Measurements from ENCODE around the gene SIN3A. TPM values are rescaled to one million over a fixed set of nuclear protein-coding genes. Genes with fewer than 3 reads are reported as not detected.
"Not testable (repeated sequence)": the region's sequence is repeated elsewhere in the genome, so short reads cannot be mapped to it uniquely, and the experiment has no call there.

Gene SIN3A
- total RNA-seq, 4 donors from 2014 or later = 47.1 to 68.8 (median 49.6) TPM

DNA sequence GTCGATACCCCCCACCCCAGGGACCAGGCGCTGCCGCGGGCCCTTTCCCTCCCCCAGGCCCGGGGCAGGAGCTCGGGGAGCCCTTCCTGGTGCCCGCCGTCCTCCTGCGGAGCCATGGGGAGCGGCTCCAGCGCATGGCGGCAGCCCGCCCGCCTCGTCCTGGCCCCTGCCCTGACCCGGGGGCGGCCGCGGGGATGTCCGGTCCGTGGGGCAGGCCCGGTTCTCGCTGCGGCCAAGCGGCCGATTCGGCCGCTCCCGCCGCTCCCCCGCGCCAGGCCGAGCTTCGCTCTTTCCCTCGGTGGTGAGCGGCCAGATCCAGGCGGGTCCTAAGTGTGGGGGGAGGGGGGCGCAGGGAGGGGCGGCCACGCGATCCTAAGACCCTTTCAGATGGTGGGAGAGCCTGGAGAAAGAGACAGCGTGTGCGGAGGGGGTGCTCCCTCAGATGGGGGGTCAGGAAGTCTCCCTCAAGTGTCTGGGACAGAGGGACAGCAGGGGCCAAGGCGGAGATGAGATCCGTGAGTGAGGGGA lies 103.4 kb downstream of the SIN3A start:
- intact Hi-C loops (cut with DNase I; ENCODE audit: low total_unique reads) = loop anchor here (10.0 kb wide), 1 partner anchor 803 kb away; the partner anchor contains the start of gene ARID3B
- H3K4me3 ChIP-seq (ENCODE audit: low read depth, poor library complexity, severe bottlenecking) = peak overlapping the region; percentile 85
- DNase-seq (ENCODE audit: low spot score in 2 of 2) = no peak
- TF ChIP-seq POLR2A (IDR thresholded peaks at IDR 0.05) (no peak), CTCF (IDR thresholded peaks at IDR 0.05) (no peak)
- WGBS, 2 donors = 1 to 2% methylated on average over 13 to 35 of the region's 45 CpGs

- TF ChIP-seq POLR2A (IDR thresholded peaks at IDR 0.05) (no peak), CTCF (IDR thresholded peaks at IDR 0.05) (no peak)
- peak; percentile 57 to 94 for DNase-seq (ENCODE audit: low spot score in 2 of 2)
- intact Hi-C loops (cut with DNase I; ENCODE audit: low total_unique reads) = loop anchor here (10.0 kb wide), 1 partner anchor 803 kb away; the partner anchor contains the start of gene ARID3B
- WGBS, 2 donors = 0 to 1% methylated on average over 49 to 57 of the region's 65 CpGs
- peak overlapping the region; percentile 85 for H3K4me3 ChIP-seq (ENCODE audit: low read depth, poor library complexity, severe bottlenecking)
Observed at GRCh38 chr15:75347222-75348033, 104.1 kb downstream of the SIN3A start.

DNA sequence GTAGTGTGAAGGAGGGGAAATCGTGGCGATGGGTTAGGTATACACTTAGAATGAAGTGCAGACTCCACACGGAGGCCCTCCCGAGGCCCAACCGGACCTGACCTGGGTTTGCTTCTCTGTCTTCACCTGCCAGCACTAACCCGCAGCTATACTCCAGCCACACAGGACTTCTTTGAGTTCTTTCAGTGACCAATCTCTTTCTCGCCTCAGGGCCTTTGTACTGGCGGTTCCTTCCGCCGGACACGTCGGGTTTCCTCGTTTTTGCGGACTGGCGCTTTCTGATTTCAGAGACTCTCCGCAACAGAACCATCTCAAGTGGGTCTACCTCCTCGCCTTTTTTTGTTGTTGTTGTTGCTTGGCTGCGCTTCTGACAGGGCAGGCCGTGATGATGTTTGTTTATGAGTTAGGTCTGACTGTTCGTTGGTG lies 104.7 kb downstream of the SIN3A start, which contains the start of gene NEIL1:
Gene NEIL1 (plus strand): TSS at position 244 of the 426 bp plus-strand sequence. CDS start 1,867 bp downstream, outside the sequence.
- intact Hi-C loops (cut with DNase I; ENCODE audit: low total_unique reads) = loop anchor here (10.0 kb wide), 1 partner anchor 802 kb away; the partner anchor contains the start of gene ARID3B

GRCh38 chr15:75343953-75344352 lies 107.5 kb downstream of the SIN3A start:
- H3K4me3 ChIP-seq (ENCODE audit: low read depth, poor library complexity, severe bottlenecking); DNase-seq (ENCODE audit: low spot score in 2 of 2): not testable (repeated sequence)
- intact Hi-C loops (cut with DNase I; ENCODE audit: low total_unique reads) = loop anchor here (10.0 kb wide), 1 partner anchor 799 kb away; the partner anchor contains the start of gene ARID3B
- 42 to 46% methylated on average over 8 of the region's 8 CpGs for WGBS, 2 donors

More for the DNA sequence above, 104.7 kb downstream of the SIN3A start, which contains the start of gene NEIL1:
- WGBS, 2 donors = 19 to 23% methylated on average over 20 of the region's 20 CpGs
- DNase-seq (ENCODE audit: low spot score in 2 of 2) = no peak
- no peak for TF ChIP-seq CTCF (IDR thresholded peaks at IDR 0.05)
- TF ChIP-seq POLR2A (IDR thresholded peaks at IDR 0.05) = no peak
- H3K4me3 ChIP-seq (ENCODE audit: low read depth, poor library complexity, severe bottlenecking) = peak within 1 kb of the TSS; percentile 85

GRCh38 chr15:75342221-75342620 lies 109.3 kb downstream of the SIN3A start:
- no peak overlapping the region for H3K4me3 ChIP-seq (ENCODE audit: low read depth, poor library complexity, severe bottlenecking)
- intact Hi-C loops (cut with DNase I; ENCODE audit: low total_unique reads) = loop anchor here (10.0 kb wide), 1 partner anchor 797 kb away; the partner anchor contains the start of gene ARID3B
- no peak for DNase-seq (ENCODE audit: low spot score in 2 of 2)
- no peak for TF ChIP-seq POLR2A (IDR thresholded peaks at IDR 0.05)
- TF ChIP-seq CTCF (IDR thresholded peaks at IDR 0.05) = no peak
- 79 to 86% methylated on average over 6 of the region's 6 CpGs for WGBS, 2 donors

Data from lower leg skin (tissue), 4 donors.